GM19324 (cell line): ENCODE data around the gene LTBR.
"Not testable (repeated sequence)": the region's sequence is repeated elsewhere in the genome, so short reads cannot be mapped to it uniquely, and the experiment has no call there.

Experiments
- ATAC-seq: cut with Tn5 transposase; IDR thresholded peaks from one replicate; pipeline ENCODE4 v1.9.1; 2021; ENCODE audit warnings: mild to moderate bottlenecking, moderate library complexity; ENCODE audit not compliant: unreplicated experiment, low FRiP score

LTBR gene

GRCh38 chr12:6420364-6420763, 36.4 kb downstream of the LTBR start:
- ATAC-seq, result no peak

GRCh38 chr12:6423267-6424007, 39.5 kb downstream of the LTBR start:
- ATAC-seq, result peak; percentile 42

- ATAC-seq, result no peak
Observed at GRCh38 chr12:6424008-6424347, 40.0 kb downstream of the LTBR start.

- ATAC-seq, result no peak
Observed at GRCh38 chr12:6424866-6425265, 40.9 kb downstream of the LTBR start.

- no peak for ATAC-seq
Observed at GRCh38 chr12:6425590-6426531, 41.9 kb downstream of the LTBR start.

GRCh38 chr12:6426882-6427671, 43.1 kb downstream of the LTBR start:
- ATAC-seq, result peak; percentile 62

- not testable (repeated sequence) for ATAC-seq
Observed at GRCh38 chr12:6427796-6428195, 43.8 kb downstream of the LTBR start.

GRCh38 chr12:6428326-6428725, 44.4 kb downstream of the LTBR start:
- ATAC-seq, result no peak

GRCh38 chr12:6430124-6430989, 46.4 kb downstream of the LTBR start:
- ATAC-seq, result no peak

GRCh38 chr12:6432991-6433390, 49.0 kb downstream of the LTBR start:
- no peak for ATAC-seq

- ATAC-seq, result no peak
Observed at GRCh38 chr12:6434205-6435140, 50.5 kb downstream of the LTBR start.

GRCh38 chr12:6435961-6436715, 52.2 kb downstream of the LTBR start:
- no peak for ATAC-seq

- no peak for ATAC-seq
Observed at GRCh38 chr12:6437586-6437985, 53.6 kb downstream of the LTBR start.

- ATAC-seq, result no peak
Observed at GRCh38 chr12:6438345-6438744, 54.4 kb downstream of the LTBR start.

GRCh38 chr12:6440391-6440790, 56.4 kb downstream of the LTBR start:
- ATAC-seq, result no peak
